ENCODE results near the gene PHKG2. TPM values are rescaled to one million over a fixed set of nuclear protein-coding genes. Genes with fewer than 3 reads are reported as not detected.

PHKG2 gene
- total RNA-seq, 1 donor from 2014 or later, result 31.1 TPM

- no peaks in the 10 kb centered on the region for H3K9me3 Mint-ChIP-seq (ENCODE audit: unreplicated experiment)
- no peak overlapping the region for H3K27ac Mint-ChIP-seq (ENCODE audit: unreplicated experiment)
Observed at GRCh38 chr16:30780021-30780420, 31.8 kb downstream of the PHKG2 start.

GRCh38 chr16:30780549-30780948 is 32.3 kb downstream of the PHKG2 start:
- H3K27me3 Mint-ChIP-seq (ENCODE audit: unreplicated experiment), result no peaks in the 10 kb centered on the region
- H3K9me3 Mint-ChIP-seq (ENCODE audit: unreplicated experiment), result no peaks in the 10 kb centered on the region
- H3K27ac Mint-ChIP-seq (ENCODE audit: unreplicated experiment), result no peak overlapping the region
- peaks cover 33% of the 10 kb centered on the region for H3K4me1 Mint-ChIP-seq (ENCODE audit: unreplicated experiment)
- TF ChIP-seq CTCF (IDR thresholded peaks at IDR 0.05), result no peak
- no peak for DNase-seq (ENCODE audit: extremely low spot score, unreplicated experiment)
- H3K4me3 Mint-ChIP-seq (ENCODE audit: unreplicated experiment), result no peak overlapping the region
- H3K36me3 Mint-ChIP-seq (ENCODE audit: unreplicated experiment), result peaks cover 13% of the 10 kb centered on the region

More at GRCh38 chr16:30780021-30780420, 31.8 kb downstream of the PHKG2 start:
- DNase-seq (ENCODE audit: extremely low spot score, unreplicated experiment), result no peak
- no peak for TF ChIP-seq CTCF (IDR thresholded peaks at IDR 0.05)
- Mint-ChIP-seq H3K4me1 (ENCODE audit: unreplicated experiment) (peaks cover 31% of the 10 kb centered on the region), H3K4me3 (ENCODE audit: unreplicated experiment) (no peak overlapping the region), H3K36me3 (ENCODE audit: unreplicated experiment) (peaks cover 13% of the 10 kb centered on the region), H3K27me3 (ENCODE audit: unreplicated experiment) (no peaks in the 10 kb centered on the region)

- no peak for TF ChIP-seq CTCF (IDR thresholded peaks at IDR 0.05)
- no peak overlapping the region for H3K4me3 Mint-ChIP-seq (ENCODE audit: unreplicated experiment)
Observed at GRCh38 chr16:30782486-30783279, 34.5 kb downstream of the PHKG2 start.

DNA sequence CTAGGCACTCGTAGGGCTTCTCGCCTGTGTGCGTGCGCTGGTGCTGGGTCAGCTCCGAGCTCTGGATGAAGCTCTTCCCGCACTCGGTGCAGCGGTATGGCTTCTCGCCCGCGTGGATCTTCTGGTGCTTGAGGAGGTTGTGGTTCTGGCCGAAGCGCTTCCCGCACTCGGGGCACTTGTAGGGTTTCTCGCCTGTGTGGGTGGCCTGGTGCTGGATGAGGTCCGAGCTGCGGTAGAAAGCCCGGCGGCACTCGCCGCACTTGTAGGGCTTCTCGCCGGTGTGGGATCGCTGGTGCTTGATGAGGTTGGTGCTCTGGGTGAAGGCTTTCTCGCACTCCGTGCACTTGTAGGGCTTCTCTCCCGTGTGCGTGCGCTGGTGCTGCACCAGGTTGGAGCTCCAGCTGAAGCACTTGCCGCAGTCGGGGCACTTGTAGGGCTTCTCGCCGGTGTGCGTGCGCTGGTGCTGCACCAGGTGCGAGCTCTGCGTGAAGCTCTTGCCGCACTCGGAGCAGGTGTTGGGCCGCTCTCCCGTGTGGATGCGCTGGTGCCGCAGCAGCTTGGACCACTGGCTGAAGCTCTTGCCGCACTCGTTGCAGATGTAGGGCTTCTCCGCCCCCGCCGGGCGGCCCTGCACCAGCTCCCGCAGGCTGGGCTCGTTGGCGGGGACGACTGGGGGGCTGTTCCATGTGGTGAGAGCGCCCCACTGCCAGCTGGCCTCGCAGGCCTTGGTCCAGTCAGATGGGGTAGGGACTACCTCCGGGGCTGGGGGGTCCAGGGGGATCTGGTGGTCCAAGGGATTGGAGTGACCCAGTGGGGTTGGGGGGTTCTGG is 35.3 kb downstream of the PHKG2 start:
- H3K4me3 Mint-ChIP-seq (ENCODE audit: unreplicated experiment), result no peak overlapping the region

More at GRCh38 chr16:30782486-30783279, 34.5 kb downstream of the PHKG2 start:
- Mint-ChIP-seq H3K27me3 (ENCODE audit: unreplicated experiment) (no peaks in the 10 kb centered on the region), H3K9me3 (ENCODE audit: unreplicated experiment) (no peaks in the 10 kb centered on the region), H3K4me1 (ENCODE audit: unreplicated experiment) (peaks cover 26% of the 10 kb centered on the region), H3K36me3 (ENCODE audit: unreplicated experiment) (peaks cover 13% of the 10 kb centered on the region), H3K27ac (ENCODE audit: unreplicated experiment) (no peak overlapping the region)
- no peak for DNase-seq (ENCODE audit: extremely low spot score, unreplicated experiment)

More for the DNA sequence above, 35.3 kb downstream of the PHKG2 start:
- Mint-ChIP-seq H3K9me3 (ENCODE audit: unreplicated experiment) (no peaks in the 10 kb centered on the region), H3K36me3 (ENCODE audit: unreplicated experiment) (peaks cover 13% of the 10 kb centered on the region), H3K27me3 (ENCODE audit: unreplicated experiment) (no peaks in the 10 kb centered on the region), H3K27ac (ENCODE audit: unreplicated experiment) (no peak overlapping the region), H3K4me1 (ENCODE audit: unreplicated experiment) (peaks cover 26% of the 10 kb centered on the region)
- DNase-seq (ENCODE audit: extremely low spot score, unreplicated experiment), result no peak
- no peak for TF ChIP-seq CTCF (IDR thresholded peaks at IDR 0.05)
